GM19452 (cell line): Measurements from ENCODE around the gene ADCY5.

Experiments
- ATAC-seq: cut with Tn5 transposase; IDR thresholded peaks from one replicate; pipeline ENCODE4 v1.9.1; 2021; ENCODE audit not compliant: unreplicated experiment

ADCY5 gene

DNA sequence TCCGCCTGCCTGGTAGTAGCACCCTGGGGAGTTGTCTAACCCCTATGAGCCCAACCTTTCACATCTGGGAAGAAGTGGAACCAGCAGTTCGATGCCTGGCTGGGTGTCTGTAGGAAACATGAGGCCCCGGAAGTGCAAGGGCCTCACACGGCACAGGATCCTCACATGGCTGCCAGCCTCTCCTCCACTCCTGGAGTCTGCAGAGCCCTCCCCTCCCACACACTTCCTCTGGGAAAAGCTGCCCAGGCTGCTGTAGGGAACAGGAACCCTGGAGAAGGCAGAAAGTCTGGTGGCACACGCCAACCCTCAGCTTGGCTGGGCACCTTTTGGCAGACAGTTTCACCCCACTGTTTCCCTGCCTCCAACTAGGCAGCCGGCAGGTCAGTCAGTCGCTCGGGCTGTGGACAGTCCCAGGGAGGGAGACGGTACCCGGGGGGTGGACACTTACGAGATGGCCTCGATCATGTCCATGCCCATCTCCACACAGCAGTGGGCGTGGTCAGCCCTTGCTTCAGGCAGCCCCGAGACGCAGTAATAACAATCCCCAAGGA lies 118.4 kb downstream of the ADCY5 start:
- no peak for ATAC-seq

DNA sequence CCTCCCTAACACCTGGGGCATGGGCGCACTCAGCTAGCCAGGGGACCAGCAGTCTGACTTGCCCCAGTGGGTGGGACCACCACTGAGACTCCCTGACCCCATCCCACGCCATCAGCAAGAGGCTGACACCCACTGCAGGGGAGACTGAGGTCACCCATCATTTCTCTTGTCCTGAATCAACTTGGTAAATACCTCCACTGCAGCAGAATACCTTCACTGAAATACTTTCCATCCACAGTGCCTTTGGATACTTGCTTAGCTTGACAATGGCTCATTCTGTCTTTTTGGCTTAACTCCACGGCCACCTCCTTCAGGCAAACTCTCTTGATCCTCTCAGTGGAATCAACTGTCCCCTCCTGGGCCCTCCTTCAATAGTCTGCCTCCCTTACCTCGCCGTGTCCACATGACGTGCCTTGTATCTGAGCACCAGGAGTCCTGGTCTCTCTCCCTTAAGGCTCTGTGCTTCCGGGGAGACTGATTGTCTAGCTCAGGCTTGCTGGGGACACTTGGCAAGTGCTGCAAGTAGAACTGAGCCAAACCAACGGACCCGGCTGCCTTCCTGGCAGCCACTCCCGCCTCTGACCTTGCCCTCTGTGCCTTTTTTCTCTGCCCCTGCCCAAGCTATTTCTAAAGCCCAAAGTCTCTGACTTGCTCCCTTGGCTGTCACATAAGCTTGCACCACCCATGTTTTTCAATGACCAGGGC lies 119.1 kb downstream of the ADCY5 start:
- ATAC-seq = no peak

DNA sequence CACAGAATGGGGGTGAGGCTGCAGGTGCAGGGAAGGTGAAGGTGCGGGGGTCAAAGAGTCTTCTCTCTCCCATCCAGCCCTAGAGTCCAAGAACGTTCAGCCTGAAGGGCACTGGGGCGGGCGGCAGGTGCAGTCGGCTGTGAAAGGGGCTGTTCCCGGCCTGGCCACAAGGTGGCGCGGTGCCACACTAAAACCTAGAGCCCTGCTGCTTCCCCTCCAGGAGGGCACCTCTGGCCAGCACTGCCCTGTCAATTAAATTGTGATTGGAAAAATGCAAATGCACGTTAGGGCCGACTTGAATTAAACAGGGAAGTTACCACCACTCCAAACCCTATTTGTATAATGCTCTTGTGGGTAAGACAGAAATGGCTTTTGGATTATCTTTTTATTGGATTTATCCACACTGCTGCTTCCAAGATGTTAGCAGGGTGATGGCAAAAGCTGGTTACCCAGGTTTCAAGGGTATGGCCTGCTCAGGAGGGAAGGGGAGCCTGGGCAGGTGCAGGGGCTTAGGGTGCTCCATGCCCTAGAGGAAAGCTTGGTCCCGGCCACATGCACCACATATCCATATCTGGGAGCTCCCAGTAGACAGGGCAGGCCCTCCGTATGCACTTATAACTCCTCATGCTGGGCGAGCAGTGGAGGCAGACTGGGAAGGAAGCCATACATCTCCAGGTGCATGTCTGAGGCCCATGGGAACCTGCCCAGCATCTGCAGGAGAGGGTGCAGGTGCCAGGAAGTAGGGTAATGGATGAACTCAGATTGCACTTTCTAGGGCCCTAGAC lies 119.8 kb downstream of the ADCY5 start:
- ATAC-seq = no peak

DNA sequence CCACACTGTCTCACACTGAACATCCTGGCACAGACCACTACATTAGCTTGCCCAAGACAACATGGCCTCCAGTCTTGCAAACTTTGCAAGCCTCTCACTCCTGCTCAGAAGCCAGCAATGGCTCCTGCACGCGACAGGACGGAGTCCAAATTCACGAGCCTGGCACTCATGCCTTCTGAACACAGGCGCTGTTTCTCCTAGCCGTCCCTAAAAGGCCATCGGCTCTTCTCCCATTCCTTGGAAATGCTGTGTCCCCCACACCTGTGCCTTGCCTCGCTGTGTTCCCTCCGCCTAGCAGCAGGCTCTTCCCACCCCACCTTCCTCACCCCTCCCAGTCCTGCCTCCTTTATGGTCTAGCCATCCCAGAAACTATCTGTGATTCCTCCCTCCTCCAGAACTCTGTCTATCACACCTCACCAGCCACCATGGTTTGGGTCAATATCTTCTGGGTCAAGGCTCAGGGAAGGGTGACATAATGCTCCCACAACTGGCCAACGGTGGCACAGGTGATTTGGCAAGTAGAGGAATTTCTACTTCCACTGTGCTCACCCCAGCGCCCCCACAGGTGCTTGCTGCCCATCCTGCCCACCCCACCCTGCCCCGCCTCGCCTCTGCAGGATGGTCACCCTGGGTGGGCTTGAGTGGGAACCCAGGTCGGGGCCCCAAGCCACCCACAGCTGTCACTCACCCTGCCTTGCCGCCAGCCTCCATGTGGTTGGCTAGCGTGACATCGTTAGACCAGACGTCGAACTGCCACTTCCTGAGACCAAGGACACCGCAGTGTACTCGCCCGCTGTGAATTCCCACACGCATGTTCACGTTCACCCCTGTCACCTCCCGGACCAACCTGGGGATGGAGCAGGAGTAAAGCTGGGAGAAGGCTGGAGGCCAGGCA lies 120.7 kb downstream of the ADCY5 start:
- no peak for ATAC-seq

DNA sequence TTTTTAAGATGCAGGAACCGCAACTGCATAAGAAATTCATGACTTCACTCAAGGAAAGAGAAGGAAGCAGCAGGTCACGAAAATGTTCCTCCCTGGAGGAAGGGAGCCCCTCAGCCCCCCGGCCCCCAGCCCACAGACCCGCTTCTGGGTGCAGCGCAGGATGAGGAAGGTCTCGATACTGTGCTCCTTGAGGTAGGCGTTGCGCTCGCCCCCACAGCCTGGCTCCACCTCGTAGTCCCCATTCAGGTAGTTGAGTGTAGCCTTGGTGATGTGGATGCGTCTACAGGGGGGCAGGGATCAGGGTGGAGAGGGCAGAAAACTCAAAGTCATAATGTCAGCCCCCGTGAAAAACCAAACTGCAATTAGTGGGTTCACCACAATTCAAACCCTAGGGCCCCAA lies 121.4 kb downstream of the ADCY5 start:
- ATAC-seq = no peak

DNA sequence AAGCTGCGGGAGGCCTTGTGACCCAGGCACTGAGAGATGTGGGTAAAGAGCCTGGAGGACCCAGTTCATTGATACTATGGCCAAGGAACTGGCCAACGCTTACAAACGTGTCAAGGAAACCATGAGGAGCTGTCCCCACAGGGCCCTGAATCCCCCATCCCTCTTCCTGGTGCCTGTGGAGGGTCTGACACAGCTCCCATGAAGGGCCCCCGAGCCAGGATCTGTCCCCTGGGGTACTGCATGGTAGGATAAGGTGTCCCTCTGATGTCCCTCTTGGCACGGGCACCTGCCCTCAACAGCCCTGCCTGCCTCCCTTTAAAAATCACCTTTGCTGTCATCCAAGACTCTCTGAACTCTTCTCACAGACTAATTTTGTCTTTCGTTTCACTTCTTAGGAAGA lies 122.4 kb downstream of the ADCY5 start:
- ATAC-seq = no peak

DNA sequence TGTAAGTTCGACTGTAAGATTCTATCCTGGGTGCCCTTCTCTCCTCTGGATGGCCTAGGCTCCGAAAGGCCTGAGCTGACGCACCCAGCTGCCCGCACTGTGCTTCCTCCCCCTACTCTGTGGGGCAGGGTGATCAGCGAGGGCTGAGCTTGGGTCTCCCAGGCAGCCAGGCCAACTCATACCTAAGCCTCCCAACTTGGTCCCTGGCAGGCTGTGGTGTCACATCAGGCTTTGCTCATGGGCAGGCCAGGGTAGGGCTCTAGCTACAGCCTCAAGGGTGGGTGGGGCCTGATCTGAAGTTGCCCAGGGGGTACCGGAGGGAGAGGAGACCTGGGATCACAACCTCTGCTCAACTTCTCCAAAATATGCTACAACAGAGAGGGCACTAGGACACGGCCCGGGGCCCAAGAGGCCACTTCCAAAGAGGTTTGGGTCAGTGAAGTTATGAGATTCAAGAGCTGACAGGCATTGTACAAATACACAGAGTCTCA lies 123.1 kb downstream of the ADCY5 start:
- ATAC-seq = no peak

DNA sequence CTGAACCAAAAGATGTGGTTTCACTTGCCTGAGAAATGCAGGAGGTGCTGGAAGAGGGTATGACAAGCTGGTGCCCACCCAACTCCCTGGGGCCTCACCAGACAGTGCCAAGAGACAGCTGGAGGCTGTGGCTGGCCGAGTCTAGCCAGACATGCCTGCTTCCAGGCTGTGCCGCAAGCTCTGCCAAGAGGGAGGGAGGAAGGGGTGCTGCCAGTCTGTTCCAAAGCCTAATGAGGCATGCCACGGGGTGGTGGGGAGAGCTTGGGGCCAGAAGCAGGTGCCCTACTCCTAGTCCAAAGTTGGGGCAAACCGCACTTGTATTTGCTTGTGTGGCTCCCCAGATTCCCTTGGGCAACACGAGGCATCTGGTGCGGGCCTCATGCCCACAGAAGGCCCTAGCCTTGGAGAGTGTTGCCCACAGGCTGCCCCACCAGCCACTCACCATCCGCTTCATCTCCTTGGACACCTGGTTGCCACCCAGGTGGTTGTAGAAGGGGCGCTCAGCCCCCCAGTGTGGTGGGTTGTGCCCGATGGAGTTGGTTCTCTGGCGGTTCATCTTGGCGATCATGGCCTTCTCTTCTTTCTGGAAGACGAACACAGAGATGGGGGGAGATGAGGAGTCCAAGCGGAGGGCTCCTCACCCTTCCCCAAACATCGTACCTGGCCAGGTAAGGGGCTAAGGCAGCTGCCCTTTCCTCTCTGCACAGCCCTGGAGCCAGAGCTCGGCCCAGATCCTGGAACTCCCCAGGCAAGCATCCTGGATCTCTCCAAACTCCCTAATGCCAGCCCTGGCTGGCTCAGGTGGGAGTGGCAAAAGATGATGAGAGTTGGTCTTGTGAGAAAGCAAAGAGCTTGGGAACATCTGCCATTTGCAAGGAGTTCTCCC lies 123.8 kb downstream of the ADCY5 start:
- ATAC-seq = no peak

DNA sequence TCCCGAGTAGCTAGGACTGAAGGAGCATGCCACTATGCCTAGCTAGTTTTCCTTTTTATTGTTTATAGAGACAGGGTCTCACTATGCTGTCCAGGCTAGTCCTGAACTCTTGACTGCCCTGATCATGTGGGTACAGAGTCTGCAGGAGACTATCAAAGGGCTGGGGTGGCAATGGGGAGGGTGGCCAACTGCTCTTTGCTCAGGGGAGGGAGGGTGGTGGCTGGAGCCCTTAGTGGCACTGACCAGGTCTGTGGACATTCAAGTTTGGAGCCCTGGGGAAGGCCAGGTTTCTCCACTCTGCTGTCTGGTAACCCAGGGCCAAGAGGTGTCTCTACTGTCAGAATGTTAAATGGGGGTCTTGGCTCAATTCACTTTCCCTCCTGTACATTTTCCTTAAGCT lies 125.1 kb downstream of the ADCY5 start:
- ATAC-seq = no peak

DNA sequence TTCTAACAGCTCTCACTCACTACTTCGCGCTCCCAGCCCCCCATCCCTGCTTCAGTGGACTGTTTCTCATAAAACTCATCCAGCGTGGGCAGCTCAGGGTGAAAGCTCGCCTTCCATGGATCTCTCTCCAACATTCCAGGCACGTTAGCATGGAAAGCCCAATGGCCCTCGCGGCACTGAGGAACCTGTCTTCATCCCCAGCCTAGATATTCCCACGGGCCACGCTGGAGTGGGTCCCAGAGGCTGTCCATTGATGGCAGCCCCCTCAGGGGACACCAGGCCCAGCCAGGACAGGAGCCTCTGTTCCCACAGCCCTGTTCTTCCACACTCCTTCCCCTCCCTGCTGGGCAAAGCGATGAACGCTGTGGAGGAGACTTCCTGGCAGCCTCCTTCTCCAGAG lies 126.0 kb downstream of the ADCY5 start:
- no peak for ATAC-seq

DNA sequence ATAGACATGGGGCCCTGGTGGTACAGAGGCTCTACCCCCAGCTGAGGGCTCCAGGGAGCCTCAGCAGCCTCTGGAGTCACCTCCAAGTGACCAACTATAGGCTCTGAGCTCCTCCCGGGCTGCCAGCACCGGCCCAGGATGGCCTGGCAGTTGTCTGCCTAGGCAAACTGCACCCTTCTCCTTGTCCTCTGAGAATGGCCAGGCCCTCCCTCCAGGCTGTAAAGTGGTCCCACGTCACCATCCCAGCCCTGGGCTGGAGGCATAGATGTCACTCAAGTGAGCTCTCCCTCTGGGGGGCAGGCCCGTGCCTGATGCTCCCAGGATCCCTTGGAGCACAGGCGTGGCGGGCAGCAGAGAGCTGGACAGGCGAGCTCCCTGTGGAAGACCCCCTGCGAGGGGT lies 127.1 kb downstream of the ADCY5 start:
- no peak for ATAC-seq

DNA sequence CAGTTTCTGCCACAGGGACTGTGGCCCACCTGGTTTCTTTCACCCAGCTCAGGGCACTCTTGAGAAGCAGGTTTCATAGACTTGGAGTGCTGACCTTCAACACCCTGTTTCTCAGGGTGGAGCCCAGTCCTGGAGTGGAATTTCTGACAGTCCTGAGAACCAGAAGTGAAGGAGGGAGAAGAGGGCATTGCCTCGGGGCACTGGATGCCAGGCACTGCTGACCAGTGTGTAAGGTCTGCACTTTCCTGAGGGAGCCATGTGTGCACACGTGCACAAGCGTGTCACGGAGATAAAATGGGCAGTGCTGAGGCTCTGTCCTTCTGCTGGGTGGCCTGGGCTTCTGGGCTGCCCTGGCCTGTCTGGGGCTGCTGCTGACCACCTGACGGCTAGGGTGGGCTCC lies 128.7 kb downstream of the ADCY5 start:
- ATAC-seq = no peak

DNA sequence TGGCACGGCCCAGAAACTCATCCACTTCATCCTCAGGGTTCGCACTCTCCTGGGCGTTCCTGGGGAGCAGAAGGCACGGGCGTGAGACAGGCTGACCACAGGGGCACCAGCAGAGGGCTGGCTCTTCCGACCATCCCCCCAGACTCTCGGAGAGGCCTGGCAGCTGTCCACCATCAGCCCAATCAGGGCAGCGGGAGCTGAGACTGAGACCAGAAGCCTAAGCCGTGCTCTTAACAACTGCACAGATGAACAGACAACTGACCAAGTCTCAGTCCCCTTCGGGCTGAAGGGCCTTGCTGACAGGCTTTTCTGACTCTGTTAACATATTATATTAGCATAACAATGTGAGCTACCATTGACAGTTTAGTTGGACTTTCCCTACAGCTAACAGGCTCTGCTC lies 129.1 kb downstream of the ADCY5 start:
- no peak for ATAC-seq

DNA sequence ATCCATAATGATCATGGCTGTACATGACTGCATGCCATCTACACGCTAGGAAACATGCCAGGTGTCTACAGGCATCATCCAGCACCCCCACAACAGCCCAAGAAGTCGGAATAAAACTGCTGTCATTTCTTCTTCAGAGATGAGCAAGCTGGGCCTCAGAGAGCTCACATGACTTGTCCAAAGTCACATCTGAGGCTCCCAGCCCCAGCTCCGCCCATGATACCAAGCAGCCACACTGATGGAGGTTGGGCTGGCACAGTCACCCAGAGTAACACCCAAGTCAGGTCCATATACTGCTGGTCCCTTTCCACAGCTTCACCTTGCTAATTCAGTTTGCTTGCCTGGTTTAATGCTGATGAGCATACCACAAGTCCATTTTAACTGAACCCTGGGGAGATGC lies 130.5 kb downstream of the ADCY5 start:
- ATAC-seq = no peak

DNA sequence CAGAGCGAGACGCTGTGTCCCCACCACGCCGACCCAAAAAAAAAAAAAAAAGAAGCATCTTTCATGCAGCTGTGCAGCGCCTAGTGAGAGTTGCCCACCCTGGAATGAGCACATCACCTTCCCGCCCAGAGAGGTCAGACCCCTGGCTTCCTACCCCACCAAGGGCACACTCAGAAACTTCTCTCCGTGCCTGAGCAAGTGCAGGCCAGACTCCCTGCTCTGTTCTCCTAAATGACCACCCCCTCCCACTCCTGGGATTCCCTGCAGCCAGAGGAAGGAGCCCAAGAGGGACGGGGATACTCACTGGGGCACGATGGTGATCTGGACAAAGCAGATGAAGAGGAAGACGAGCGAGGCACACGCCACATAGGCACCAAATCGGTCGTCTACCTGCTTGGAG lies 131.2 kb downstream of the ADCY5 start:
- no peak for ATAC-seq

DNA sequence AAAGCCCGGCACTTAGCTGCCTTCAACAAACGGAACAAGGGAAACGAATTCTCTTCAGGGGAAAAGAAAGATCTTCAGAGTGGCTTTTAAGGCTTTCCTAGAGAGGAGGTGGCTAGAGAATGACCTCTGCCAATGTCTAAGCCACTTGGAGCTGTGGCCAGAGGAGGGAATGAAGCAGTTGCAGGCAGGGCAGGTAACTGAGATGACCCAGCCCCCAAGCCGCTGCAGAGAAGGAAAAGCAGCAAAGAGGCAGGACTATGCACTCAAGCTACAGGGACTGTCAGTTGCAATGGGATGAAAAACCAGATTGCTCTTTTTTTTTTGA lies 133.7 kb downstream of the ADCY5 start:
- no peak for ATAC-seq

DNA sequence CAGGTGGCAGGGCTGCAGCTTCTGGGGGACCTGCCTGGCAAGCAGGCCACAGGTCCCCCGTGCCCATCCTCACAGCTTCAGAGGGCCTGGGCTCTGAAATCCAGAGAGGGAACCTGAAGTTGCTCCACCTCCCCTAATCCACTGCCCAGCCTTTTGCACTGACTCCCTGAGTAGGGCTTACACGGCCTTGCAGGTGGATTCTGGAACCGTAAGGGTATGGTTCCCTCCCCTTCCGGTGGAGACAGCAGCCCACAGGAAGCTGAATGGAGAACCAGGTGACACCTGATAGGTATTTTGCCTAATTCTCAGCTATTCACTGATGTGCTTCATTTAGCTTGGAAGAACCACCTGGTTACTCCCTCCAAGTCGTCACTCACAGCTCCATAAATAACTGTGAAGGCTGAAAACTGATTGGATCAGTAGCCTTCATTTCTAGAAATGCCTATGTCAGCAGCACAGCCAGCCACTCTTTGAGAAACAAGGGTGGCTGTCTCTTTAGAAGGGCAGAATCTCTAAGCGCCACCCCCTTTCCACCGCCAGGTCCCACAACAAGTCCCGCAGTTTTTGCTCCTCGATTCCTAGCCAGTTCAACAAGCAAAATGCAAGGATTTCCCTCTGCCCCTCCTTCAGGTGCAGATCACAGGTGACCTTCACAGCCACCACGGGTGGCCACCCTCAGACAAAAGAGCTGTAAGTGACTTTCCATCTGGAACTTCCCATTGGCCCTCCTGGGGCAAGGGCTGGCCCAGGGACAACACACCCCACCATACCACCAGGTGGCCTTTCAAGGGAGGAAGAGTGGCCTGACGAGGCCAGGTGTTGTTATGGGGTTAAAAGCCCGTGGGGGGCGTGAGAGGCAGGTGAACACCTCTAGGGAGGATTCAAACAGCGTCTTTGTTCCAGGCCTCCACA lies 134.3 kb downstream of the ADCY5 start:
- ATAC-seq = no peak

DNA sequence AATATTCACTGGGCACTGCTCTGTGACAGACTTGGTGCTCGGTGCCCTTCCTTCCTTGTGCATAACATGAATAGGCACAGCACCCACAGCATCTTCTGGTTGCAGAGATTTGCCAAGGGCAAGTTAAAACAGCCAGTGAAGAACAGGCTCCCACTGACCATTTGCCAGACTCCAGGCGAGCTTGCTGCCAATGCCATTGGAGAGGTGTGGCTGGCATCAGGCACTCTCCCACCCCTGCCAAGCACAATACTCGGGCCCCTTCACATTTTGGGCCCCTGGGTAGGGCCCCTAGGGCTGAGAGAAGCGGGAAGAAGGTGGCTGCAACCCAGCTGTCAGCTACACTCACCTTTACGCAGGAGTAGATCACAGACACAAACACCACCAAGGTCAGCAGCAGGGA lies 135.0 kb downstream of the ADCY5 start:
- no peak for ATAC-seq
